Measurements from ENCODE around the gene OR56B1. TPM values are rescaled to one million over a fixed set of nuclear protein-coding genes. Genes with fewer than 3 reads are reported as not detected.
"Not testable (repeated sequence)": the region's sequence is repeated elsewhere in the genome, so short reads cannot be mapped to it uniquely, and the experiment has no call there.

OR56B1 gene, protein sequence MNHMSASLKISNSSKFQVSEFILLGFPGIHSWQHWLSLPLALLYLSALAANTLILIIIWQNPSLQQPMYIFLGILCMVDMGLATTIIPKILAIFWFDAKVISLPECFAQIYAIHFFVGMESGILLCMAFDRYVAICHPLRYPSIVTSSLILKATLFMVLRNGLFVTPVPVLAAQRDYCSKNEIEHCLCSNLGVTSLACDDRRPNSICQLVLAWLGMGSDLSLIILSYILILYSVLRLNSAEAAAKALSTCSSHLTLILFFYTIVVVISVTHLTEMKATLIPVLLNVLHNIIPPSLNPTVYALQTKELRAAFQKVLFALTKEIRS
- under 1 TPM; 0.27 to 0.49 TPM for total RNA-seq

DNA sequence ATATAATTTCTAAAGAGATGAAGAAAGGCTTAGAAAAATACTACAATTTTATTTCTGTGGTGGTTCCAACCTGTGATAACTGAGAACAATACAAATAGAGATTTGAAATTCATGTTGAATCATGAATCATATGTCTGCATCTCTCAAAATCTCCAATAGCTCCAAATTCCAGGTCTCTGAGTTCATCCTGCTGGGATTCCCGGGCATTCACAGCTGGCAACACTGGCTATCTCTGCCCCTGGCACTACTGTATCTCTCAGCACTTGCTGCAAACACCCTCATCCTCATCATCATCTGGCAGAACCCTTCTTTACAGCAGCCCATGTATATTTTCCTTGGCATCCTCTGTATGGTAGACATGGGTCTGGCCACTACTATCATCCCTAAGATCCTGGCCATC is at the start of gene OR56B1:
Gene OR56B1 (plus strand): TSS at position 53 of the 400 bp plus-strand sequence. CDS start 69 bp downstream, at position 122.
- Histone ChIP-seq H3K4me3 (no peak within 1 kb of the TSS), H3K27ac (no peak within 1 kb of the TSS), H3K27me3 (replicated peaks; ENCODE audit: insufficient read depth) (no peaks in the 10 kb centered on the region), H3K4me1 (ENCODE audit: control insufficient read depth in 1 of 2, low read depth in 2 of 2) (no peaks in the 10 kb centered on the region), H3K9me3 (peaks cover 4% of the 10 kb centered on the region), H3K36me3 (no peaks in the 10 kb centered on the region)
- ATAC-seq (ENCODE audit: insufficient number of reproducible peaks, low FRiP score, low read depth): no peak
- TF ChIP-seq, protein P1, sequence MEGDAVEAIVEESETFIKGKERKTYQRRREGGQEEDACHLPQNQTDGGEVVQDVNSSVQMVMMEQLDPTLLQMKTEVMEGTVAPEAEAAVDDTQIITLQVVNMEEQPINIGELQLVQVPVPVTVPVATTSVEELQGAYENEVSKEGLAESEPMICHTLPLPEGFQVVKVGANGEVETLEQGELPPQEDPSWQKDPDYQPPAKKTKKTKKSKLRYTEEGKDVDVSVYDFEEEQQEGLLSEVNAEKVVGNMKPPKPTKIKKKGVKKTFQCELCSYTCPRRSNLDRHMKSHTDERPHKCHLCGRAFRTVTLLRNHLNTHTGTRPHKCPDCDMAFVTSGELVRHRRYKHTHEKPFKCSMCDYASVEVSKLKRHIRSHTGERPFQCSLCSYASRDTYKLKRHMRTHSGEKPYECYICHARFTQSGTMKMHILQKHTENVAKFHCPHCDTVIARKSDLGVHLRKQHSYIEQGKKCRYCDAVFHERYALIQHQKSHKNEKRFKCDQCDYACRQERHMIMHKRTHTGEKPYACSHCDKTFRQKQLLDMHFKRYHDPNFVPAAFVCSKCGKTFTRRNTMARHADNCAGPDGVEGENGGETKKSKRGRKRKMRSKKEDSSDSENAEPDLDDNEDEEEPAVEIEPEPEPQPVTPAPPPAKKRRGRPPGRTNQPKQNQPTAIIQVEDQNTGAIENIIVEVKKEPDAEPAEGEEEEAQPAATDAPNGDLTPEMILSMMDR (IDR thresholded peaks at IDR 0.05): no peak
- DNase-seq (ENCODE audit: low spot score): no peak

DNA sequence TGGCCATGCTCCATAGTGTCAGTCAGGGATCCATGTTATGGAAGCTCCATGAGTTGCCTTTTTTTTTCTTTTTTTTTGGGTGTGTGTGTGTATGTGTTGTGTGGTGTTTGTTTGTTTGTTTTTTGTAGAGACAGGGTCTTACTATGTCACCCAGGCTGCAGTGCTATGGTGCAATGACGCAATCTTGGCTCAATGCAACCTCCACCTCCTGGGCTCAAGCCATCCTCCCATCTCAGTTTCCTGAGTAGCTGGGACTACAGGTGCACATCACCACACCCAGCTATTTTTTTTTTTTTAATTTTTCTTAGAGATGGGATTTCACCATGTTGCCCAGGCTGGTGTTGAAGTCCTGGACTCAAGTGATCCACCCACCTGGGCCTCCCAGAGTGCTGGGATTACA is 47.8 kb upstream of the OR56B1 start:
- TF ChIP-seq, protein P1 (IDR thresholded peaks at IDR 0.05): no peak
- Histone ChIP-seq H3K4me3 (no peak overlapping the region), H3K27ac (peak overlapping the region; percentile 82 to 87), H3K9me3 (no peaks in the 10 kb centered on the region), H3K36me3 (no peaks in the 10 kb centered on the region), H3K4me1 (ENCODE audit: control insufficient read depth in 1 of 2, low read depth in 2 of 2) (peaks cover 13 to 30% of the 10 kb centered on the region in 2 donors), H3K27me3 (replicated peaks; ENCODE audit: insufficient read depth) (no peaks in the 10 kb centered on the region)
- DNase-seq (ENCODE audit: low spot score) (no peak), ATAC-seq (ENCODE audit: insufficient number of reproducible peaks, low FRiP score, low read depth) (no peak)

DNA sequence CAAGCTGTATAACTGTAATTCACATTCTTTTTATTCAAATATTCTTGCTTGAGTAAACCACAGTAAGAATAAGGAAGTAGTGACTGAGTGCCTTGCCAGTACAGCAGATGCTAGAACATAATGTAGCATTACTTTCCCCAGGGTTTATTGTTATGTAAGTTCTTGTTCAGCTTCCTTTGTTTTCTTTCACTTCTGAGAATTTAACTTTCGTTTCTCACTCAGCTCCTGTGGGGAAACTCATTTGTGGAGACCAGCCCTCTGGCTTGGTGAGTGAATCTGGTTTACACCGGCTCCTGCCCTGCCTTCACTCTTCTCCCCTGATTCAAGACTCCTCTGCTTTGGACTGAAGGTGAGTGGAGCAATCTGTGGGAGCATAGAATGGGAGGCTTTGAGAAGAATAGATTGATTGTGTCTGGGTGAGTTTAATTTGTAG is 46.7 kb upstream of the OR56B1 start, which contains the start of gene TRIM22:
Gene TRIM22 (plus strand): TSS at position 240 of the 433 bp plus-strand sequence. CDS start 6,443 bp downstream, outside the sequence.
- peaks cover 13 to 31% of the 10 kb centered on the region in 2 donors for H3K4me1 ChIP-seq (ENCODE audit: control insufficient read depth in 1 of 2, low read depth in 2 of 2)
- TF ChIP-seq, protein P1 (IDR thresholded peaks at IDR 0.05): no peak
- peak within 1 kb of the TSS; percentile 82 to 87 for H3K27ac ChIP-seq
- no peaks in the 10 kb centered on the region for H3K9me3 ChIP-seq
- ATAC-seq (ENCODE audit: insufficient number of reproducible peaks, low FRiP score, low read depth) (peak; percentile 70), DNase-seq (ENCODE audit: low spot score) (no peak)
- H3K36me3 ChIP-seq: no peaks in the 10 kb centered on the region
- no peaks in the 10 kb centered on the region for H3K27me3 ChIP-seq (replicated peaks; ENCODE audit: insufficient read depth)
- peak within 1 kb of the TSS; percentile 75 for H3K4me3 ChIP-seq

DNA sequence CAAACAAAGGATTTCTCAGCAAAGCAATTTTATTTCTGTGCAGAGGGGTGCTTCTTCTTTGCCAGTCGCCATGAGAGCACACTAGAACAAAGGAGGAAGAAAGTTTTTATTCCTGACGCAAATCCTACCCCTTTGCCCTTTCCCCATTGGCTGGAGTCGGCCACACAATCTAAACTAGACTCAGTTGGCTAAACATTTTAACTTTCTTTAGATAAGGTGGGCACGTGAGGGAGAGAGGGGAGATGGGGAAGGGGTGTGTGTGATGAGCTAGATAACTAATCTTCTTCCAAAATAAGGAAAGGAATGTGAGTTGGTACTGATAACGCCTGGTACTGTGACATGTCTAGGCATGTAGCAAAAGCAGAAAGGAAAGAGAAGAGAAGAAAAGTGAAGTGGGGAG is 46.0 kb upstream of the OR56B1 start:
- TF ChIP-seq, protein P1 (IDR thresholded peaks at IDR 0.05): no peak
- Histone ChIP-seq H3K27me3 (replicated peaks; ENCODE audit: insufficient read depth) (no peaks in the 10 kb centered on the region), H3K4me1 (ENCODE audit: control insufficient read depth in 1 of 2, low read depth in 2 of 2) (peaks cover 12 to 31% of the 10 kb centered on the region in 2 donors), H3K4me3 (peak overlapping the region; percentile 75), H3K27ac (peak overlapping the region; percentile 82 to 87), H3K9me3 (no peaks in the 10 kb centered on the region), H3K36me3 (no peaks in the 10 kb centered on the region)
- ATAC-seq (ENCODE audit: insufficient number of reproducible peaks, low FRiP score, low read depth): no peak
- no peak for DNase-seq (ENCODE audit: low spot score)

DNA sequence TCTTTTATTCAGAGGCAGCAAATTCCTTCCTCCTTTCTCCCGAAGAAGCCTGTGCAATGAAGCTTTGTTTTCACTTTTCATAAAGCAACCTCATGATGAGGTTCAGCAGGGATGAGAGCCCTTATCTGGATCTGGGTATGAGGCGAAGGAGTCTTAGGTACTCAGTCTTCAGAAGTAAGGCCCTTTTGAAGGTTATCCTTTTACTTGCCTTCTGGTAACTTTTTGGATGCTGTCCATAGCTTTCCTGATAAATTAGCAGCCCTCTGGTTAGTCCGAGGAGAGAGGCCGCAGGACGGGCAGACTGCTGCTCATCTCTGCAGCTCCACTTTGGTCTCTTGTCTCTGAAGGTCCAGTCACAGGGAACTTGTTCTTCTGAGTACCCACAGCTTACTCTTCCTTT is 45.5 kb upstream of the OR56B1 start:
- no peak for DNase-seq (ENCODE audit: low spot score)
- ATAC-seq (ENCODE audit: insufficient number of reproducible peaks, low FRiP score, low read depth): no peak
- Histone ChIP-seq H3K27ac (peak overlapping the region; percentile 82 to 87), H3K27me3 (replicated peaks; ENCODE audit: insufficient read depth) (no peaks in the 10 kb centered on the region), H3K9me3 (no peaks in the 10 kb centered on the region), H3K4me1 (ENCODE audit: control insufficient read depth in 1 of 2, low read depth in 2 of 2) (peaks cover 11 to 29% of the 10 kb centered on the region in 2 donors), H3K4me3 (peak overlapping the region; percentile 75), H3K36me3 (no peaks in the 10 kb centered on the region)
- TF ChIP-seq, protein P1 (IDR thresholded peaks at IDR 0.05): no peak

DNA sequence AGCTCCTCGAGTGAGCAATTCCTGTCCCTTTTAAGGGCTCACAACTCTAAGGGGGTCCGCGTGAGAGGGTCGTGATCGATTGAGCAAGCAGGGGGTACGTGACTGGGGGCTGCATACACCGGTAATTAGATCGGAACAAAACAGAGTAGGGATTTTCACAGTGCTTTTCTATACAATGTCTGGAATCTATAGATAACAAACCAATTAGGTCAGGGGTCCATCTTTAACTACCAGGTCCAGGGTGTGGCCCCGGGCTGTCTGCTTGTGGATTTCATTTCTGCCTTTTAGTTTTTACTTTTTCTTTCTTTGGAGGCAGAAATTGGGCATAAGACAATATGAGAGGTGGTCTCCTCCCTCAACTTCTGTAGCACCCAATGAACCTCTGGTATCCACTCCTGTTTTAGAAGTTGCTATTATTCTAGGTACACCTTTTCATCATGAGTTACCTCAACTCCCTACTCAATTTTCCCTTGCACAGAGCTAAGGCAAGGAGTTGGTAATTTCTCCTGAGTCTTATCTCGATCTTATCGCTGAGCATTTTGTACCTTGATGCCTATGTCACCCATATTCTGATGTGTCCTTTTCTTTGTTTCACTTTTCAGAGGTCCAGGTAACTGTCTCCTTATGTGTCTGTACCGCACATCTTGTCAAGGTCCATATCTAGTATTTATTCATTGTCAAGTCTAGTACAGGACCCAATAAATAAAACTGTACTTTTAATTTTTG is 44.8 kb upstream of the OR56B1 start:
- H3K27me3 ChIP-seq (replicated peaks; ENCODE audit: insufficient read depth); ATAC-seq (ENCODE audit: insufficient number of reproducible peaks, low FRiP score, low read depth); H3K36me3 ChIP-seq; DNase-seq (ENCODE audit: low spot score); H3K9me3 ChIP-seq: not testable (repeated sequence)
- H3K4me1 ChIP-seq (ENCODE audit: control insufficient read depth in 1 of 2, low read depth in 2 of 2): peaks cover 11 to 29% of the 10 kb centered on the region in 2 donors
- H3K4me3 ChIP-seq: peak overlapping the region; percentile 75
- peak overlapping the region; percentile 82 to 87 for H3K27ac ChIP-seq

Measured in thoracic aorta (tissue), 2 donors.